Measurements from ENCODE around the gene CYSLTR2. TPM values are rescaled to one million over a fixed set of nuclear protein-coding genes. Genes with fewer than 3 reads are reported as not detected.

The CYSLTR2 gene
- total and polyA plus RNA-seq, 9 of the 15 experiments (the other 6 are each of a cell fraction or from before 2014, with no cell fraction given) = not detected

- TF ChIP-seq ZNF318 (IDR thresholded peaks at IDR 0.05; ENCODE audit: borderline replicate concordance in 1 of 2, low read depth in 1 of 2) = 0 out of 4 replicates have a peak, but pooled peaks of 1 of the 2 experiments have one; percentile 18
- no peak for TF ChIP-seq HNRNPUL1 (IDR thresholded peaks at IDR 0.05; ENCODE audit: low read length)
- TF ChIP-seq PHF8 (IDR thresholded peaks at IDR 0.05; ENCODE audit: borderline replicate concordance, low read length) = no peak
- TF ChIP-seq ID3 (CRISPR knock-in tag; IDR thresholded peaks at IDR 0.05) = no peak
- no peak for TF ChIP-seq ID3 (tag; IDR thresholded peaks at IDR 0.05)
- no peak for TF ChIP-seq PHF21A (IDR thresholded peaks at IDR 0.05; ENCODE audit: borderline replicate concordance, low read depth)
- peak; percentile 54 for TF ChIP-seq ARID1B (IDR thresholded peaks at IDR 0.05)
- no peak for TF ChIP-seq FOXA1 (IDR thresholded peaks at IDR 0.05; ENCODE audit: borderline replicate concordance)
- no peak for TF ChIP-seq CAMTA2 (CRISPR knock-in tag; conservative IDR thresholded peaks at IDR 0.05)
- TF ChIP-seq TAL1 (IDR thresholded peaks at IDR 0.05) = no peak
- no peak for TF ChIP-seq ZNF140 (CRISPR knock-in tag; IDR thresholded peaks at IDR 0.05)
- no peak for TF ChIP-seq ZNF253 (CRISPR knock-in tag; conservative IDR thresholded peaks at IDR 0.05)
- TF ChIP-seq RBFOX2 (IDR thresholded peaks at IDR 0.05; ENCODE audit: low read depth, low read length) = no peak
- TF ChIP-seq SMARCA4 (IDR thresholded peaks at IDR 0.05) = peak; percentile 59; the same call in 1 of the 2 replicates
- no peak for TF ChIP-seq HLTF (IDR thresholded peaks at IDR 0.05)
- TF ChIP-seq MAFK (IDR thresholded peaks at IDR 0.05; ENCODE audit: low read length) = no peak; the same call in 1 of the 2 replicates
- TF ChIP-seq ZBTB26 (CRISPR knock-in tag; IDR thresholded peaks at IDR 0.05) = no peak
- peak; percentile 98 for TF ChIP-seq FOSL1 (tag; conservative IDR thresholded peaks at IDR 0.05)
Observed at GRCh38 chr13:48749699-48750473, 96.2 kb downstream of the CYSLTR2 start (continued).

All from K562 (cell line).